ENCODE measurements around the gene METTL9.

DNA sequence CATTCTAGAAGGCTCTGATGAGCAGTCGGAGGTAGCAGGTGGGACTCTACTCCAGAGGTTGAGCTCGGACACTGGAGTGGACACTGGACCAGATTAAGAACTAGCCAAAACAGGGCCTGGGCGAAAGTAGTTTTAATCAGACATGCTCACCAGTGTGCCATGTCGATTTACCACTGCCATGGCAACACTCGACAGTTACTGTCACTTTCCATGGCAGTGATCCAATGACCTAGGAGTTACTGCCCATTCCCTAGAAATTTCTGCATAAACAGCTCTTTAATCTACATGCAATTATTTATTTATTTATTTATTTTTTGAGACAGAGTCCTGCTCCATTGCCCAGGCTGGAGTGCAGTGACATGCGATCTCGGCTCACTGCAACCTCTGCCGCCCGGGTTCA lies 7.2 kb upstream of the METTL9 start:
- TF ChIP-seq, protein P1, sequence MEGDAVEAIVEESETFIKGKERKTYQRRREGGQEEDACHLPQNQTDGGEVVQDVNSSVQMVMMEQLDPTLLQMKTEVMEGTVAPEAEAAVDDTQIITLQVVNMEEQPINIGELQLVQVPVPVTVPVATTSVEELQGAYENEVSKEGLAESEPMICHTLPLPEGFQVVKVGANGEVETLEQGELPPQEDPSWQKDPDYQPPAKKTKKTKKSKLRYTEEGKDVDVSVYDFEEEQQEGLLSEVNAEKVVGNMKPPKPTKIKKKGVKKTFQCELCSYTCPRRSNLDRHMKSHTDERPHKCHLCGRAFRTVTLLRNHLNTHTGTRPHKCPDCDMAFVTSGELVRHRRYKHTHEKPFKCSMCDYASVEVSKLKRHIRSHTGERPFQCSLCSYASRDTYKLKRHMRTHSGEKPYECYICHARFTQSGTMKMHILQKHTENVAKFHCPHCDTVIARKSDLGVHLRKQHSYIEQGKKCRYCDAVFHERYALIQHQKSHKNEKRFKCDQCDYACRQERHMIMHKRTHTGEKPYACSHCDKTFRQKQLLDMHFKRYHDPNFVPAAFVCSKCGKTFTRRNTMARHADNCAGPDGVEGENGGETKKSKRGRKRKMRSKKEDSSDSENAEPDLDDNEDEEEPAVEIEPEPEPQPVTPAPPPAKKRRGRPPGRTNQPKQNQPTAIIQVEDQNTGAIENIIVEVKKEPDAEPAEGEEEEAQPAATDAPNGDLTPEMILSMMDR (conservative IDR thresholded peaks at IDR 0.05) = no peak
- no peak for TF ChIP-seq ZFX (IDR thresholded peaks at IDR 0.05)
